ENCODE results near the gene JAML.

GRCh38 chr11:118236170-118236569 lies 11.4 kb upstream of the JAML start:
- TF ChIP-seq ZNF232 (CRISPR knock-in tag; IDR thresholded peaks at IDR 0.05; ENCODE audit: borderline replicate concordance) (no peak), ETV6 (CRISPR knock-in tag; conservative IDR thresholded peaks at IDR 0.05) (no peak), HDAC6 (IDR thresholded peaks at IDR 0.05; ENCODE audit: low read depth, low read length) (no peak), HNF1A (IDR thresholded peaks at IDR 0.05; ENCODE audit: low read depth) (no peak), HNF1A (CRISPR knock-in tag; IDR thresholded peaks at IDR 0.05; ENCODE audit: borderline replicate concordance) (no peak), FOXP4 (CRISPR knock-in tag; IDR thresholded peaks at IDR 0.05) (no peak), CREB1 (IDR thresholded peaks at IDR 0.05) (no peak), CREB1 (CRISPR knock-in tag; IDR thresholded peaks at IDR 0.05) (no peak), RELA (CRISPR knock-in tag; IDR thresholded peaks at IDR 0.05) (no peak)
- TF ChIP-seq, protein P1, sequence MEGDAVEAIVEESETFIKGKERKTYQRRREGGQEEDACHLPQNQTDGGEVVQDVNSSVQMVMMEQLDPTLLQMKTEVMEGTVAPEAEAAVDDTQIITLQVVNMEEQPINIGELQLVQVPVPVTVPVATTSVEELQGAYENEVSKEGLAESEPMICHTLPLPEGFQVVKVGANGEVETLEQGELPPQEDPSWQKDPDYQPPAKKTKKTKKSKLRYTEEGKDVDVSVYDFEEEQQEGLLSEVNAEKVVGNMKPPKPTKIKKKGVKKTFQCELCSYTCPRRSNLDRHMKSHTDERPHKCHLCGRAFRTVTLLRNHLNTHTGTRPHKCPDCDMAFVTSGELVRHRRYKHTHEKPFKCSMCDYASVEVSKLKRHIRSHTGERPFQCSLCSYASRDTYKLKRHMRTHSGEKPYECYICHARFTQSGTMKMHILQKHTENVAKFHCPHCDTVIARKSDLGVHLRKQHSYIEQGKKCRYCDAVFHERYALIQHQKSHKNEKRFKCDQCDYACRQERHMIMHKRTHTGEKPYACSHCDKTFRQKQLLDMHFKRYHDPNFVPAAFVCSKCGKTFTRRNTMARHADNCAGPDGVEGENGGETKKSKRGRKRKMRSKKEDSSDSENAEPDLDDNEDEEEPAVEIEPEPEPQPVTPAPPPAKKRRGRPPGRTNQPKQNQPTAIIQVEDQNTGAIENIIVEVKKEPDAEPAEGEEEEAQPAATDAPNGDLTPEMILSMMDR (CRISPR knock-in tag; IDR thresholded peaks at IDR 0.05) = no peak
- TF ChIP-seq, protein P2, sequence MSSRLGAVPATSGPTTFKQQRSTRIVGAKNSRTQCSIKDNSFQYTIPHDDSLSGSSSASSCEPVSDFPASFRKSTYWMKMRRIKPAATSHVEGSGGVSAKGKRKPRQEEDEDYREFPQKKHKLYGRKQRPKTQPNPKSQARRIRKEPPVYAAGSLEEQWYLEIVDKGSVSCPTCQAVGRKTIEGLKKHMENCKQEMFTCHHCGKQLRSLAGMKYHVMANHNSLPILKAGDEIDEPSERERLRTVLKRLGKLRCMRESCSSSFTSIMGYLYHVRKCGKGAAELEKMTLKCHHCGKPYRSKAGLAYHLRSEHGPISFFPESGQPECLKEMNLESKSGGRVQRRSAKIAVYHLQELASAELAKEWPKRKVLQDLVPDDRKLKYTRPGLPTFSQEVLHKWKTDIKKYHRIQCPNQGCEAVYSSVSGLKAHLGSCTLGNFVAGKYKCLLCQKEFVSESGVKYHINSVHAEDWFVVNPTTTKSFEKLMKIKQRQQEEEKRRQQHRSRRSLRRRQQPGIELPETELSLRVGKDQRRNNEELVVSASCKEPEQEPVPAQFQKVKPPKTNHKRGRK (CRISPR knock-in tag; IDR thresholded peaks at IDR 0.05) = no peak
